ENCODE measurements around the gene SELP. TPM values are rescaled to one million over a fixed set of nuclear protein-coding genes. Genes with fewer than 3 reads are reported as not detected.

Gene SELP
- total and polyA plus RNA-seq, 2 of the 13 experiments (the other 11 are each of a cell fraction or from before 2014, with no cell fraction given): 0.11 TPM; not detected in 1

DNA sequence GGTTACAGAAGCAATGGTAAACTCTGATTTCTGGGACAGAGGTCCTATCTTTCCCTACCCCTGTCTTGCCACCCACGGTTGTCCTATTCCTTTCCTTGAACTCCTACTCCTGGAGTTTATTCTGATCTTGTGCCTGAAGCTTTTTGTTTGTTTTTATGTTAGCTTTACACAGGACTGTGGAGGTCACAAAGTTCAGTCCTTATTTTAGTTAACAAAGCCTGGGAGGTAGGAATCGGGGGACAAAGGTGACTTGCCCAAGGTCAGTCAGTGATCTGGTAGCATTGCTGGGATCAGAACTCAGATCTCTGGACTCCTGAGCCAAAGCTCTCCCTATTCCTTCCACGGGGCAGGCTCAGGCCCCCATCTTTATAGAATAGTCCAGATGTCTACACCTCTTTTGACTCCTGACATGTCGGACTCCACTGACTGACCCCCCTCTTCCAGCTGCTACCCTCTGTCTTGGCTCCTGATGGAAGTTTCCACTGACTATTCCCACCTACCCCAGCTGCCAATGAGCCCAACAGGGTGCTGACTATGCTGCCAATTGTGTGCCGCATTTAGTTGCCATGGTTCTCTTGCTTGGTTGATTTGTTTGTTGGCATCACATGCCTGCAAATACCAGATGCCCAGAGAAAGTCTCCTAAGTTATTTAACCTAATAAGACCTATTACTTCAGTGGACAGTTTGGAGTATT lies 53.5 kb downstream of the SELP start (continued):
- TF ChIP-seq FOXP1 (IDR thresholded peaks at IDR 0.05) (no peak), FOXP1 (CRISPR knock-in tag; IDR thresholded peaks at IDR 0.05) (peak; percentile 64), TBX2 (CRISPR knock-in tag; IDR thresholded peaks at IDR 0.05; ENCODE audit: borderline replicate concordance) (peak; percentile 50; the same call in 1 of the 2 replicates), GZF1 (CRISPR knock-in tag; IDR thresholded peaks at IDR 0.05) (no peak), RFX5 (IDR thresholded peaks at IDR 0.05; ENCODE audit: low read depth, low read length) (no peak), ZNF484 (CRISPR knock-in tag; IDR thresholded peaks at IDR 0.05; ENCODE audit: borderline replicate concordance, low read depth) (no peak), ZNF17 (CRISPR knock-in tag; IDR thresholded peaks at IDR 0.05) (no peak), FOXA3 (CRISPR knock-in tag; IDR thresholded peaks at IDR 0.05) (peak; percentile 67), ZNF569 (CRISPR knock-in tag; IDR thresholded peaks at IDR 0.05; ENCODE audit: borderline replicate concordance) (no peak), FOXO4 (CRISPR knock-in tag; conservative IDR thresholded peaks at IDR 0.05) (no peak), DPF2 (CRISPR knock-in tag; IDR thresholded peaks at IDR 0.05; ENCODE audit: borderline replicate concordance, low read depth) (peak; percentile 50; the same call in 1 of the 2 replicates), ZNF335 (CRISPR knock-in tag; IDR thresholded peaks at IDR 0.05) (no peak), ZKSCAN8 (CRISPR knock-in tag; IDR thresholded peaks at IDR 0.05; ENCODE audit: borderline replicate concordance) (0 out of 2 replicates have a peak, but pooled peaks have one; percentile 29), NR2F6 (IDR thresholded peaks at IDR 0.05) (peak; percentile 86), NR2F6 (CRISPR knock-in tag; IDR thresholded peaks at IDR 0.05) (peak; percentile 93), ZNF792 (CRISPR knock-in tag; IDR thresholded peaks at IDR 0.05) (no peak), ZNF670 (CRISPR knock-in tag; IDR thresholded peaks at IDR 0.05; ENCODE audit: borderline replicate concordance) (no peak), RNF2 (conservative IDR thresholded peaks at IDR 0.05; ENCODE audit: low read depth) (no peak)
- TF ChIP-seq, protein P1, sequence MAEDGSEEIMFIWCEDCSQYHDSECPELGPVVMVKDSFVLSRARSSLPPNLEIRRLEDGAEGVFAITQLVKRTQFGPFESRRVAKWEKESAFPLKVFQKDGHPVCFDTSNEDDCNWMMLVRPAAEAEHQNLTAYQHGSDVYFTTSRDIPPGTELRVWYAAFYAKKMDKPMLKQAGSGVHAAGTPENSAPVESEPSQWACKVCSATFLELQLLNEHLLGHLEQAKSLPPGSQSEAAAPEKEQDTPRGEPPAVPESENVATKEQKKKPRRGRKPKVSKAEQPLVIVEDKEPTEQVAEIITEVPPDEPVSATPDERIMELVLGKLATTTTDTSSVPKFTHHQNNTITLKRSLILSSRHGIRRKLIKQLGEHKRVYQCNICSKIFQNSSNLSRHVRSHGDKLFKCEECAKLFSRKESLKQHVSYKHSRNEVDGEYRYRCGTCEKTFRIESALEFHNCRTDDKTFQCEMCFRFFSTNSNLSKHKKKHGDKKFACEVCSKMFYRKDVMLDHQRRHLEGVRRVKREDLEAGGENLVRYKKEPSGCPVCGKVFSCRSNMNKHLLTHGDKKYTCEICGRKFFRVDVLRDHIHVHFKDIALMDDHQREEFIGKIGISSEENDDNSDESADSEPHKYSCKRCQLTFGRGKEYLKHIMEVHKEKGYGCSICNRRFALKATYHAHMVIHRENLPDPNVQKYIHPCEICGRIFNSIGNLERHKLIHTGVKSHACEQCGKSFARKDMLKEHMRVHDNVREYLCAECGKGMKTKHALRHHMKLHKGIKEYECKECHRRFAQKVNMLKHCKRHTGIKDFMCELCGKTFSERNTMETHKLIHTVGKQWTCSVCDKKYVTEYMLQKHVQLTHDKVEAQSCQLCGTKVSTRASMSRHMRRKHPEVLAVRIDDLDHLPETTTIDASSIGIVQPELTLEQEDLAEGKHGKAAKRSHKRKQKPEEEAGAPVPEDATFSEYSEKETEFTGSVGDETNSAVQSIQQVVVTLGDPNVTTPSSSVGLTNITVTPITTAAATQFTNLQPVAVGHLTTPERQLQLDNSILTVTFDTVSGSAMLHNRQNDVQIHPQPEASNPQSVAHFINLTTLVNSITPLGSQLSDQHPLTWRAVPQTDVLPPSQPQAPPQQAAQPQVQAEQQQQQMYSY (CRISPR knock-in tag; IDR thresholded peaks at IDR 0.05): peak; percentile 66
- TF ChIP-seq, protein P2, sequence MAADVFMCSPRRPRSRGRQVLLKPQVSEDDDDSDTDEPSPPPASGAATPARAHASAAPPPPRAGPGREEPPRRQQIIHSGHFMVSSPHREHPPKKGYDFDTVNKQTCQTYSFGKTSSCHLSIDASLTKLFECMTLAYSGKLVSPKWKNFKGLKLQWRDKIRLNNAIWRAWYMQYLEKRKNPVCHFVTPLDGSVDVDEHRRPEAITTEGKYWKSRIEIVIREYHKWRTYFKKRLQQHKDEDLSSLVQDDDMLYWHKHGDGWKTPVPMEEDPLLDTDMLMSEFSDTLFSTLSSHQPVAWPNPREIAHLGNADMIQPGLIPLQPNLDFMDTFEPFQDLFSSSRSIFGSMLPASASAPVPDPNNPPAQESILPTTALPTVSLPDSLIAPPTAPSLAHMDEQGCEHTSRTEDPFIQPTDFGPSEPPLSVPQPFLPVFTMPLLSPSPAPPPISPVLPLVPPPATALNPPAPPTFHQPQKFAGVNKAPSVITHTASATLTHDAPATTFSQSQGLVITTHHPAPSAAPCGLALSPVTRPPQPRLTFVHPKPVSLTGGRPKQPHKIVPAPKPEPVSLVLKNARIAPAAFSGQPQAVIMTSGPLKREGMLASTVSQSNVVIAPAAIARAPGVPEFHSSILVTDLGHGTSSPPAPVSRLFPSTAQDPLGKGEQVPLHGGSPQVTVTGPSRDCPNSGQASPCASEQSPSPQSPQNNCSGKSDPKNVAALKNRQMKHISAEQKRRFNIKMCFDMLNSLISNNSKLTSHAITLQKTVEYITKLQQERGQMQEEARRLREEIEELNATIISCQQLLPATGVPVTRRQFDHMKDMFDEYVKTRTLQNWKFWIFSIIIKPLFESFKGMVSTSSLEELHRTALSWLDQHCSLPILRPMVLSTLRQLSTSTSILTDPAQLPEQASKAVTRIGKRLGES (CRISPR knock-in tag; IDR thresholded peaks at IDR 0.05; ENCODE audit: borderline replicate concordance): no peak
- TF ChIP-seq, protein P3, sequence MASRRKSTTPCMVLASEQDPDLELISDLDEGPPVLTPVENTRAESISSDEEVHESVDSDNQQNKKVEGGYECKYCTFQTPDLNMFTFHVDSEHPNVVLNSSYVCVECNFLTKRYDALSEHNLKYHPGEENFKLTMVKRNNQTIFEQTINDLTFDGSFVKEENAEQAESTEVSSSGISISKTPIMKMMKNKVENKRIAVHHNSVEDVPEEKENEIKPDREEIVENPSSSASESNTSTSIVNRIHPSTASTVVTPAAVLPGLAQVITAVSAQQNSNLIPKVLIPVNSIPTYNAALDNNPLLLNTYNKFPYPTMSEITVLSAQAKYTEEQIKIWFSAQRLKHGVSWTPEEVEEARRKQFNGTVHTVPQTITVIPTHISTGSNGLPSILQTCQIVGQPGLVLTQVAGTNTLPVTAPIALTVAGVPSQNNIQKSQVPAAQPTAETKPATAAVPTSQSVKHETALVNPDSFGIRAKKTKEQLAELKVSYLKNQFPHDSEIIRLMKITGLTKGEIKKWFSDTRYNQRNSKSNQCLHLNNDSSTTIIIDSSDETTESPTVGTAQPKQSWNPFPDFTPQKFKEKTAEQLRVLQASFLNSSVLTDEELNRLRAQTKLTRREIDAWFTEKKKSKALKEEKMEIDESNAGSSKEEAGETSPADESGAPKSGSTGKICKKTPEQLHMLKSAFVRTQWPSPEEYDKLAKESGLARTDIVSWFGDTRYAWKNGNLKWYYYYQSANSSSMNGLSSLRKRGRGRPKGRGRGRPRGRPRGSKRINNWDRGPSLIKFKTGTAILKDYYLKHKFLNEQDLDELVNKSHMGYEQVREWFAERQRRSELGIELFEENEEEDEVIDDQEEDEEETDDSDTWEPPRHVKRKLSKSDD (CRISPR knock-in tag; IDR thresholded peaks at IDR 0.05; ENCODE audit: low read depth): no peak

Data from HepG2 (cell line).